Peyer's patch (tissue), 4 donors: Measurements from ENCODE around the gene PHYHIPL. TPM values are rescaled to one million over a fixed set of nuclear protein-coding genes. Genes with fewer than 3 reads are reported as not detected.

Source experiments
- DNase-seq, 3 donors: peaks; one replicate each; pipeline ENCODE4 v3.0.0-alpha.2; 2017 to 2019
- H3K27ac ChIP-seq, 4 donors: fragments of 200-600 bp; sonication (generic); one replicate each; pipeline ENCODE4 v1.5.1; 2016 to 2019
- H3K27me3 ChIP-seq, 2 donors: fragments of 200-600 bp; sonication (generic); one replicate each; pipeline ENCODE4 v1.5.1; 2019
- H3K36me3 ChIP-seq, 3 donors: fragments of 200-600 bp; sonication (generic); one replicate each; pipeline ENCODE4 v1.5.1; 2016 to 2019
- H3K4me1 ChIP-seq, 4 donors: fragments of 200-600 bp; sonication (generic); one replicate each; pipeline ENCODE4 v1.5.1; 2016 to 2019
- H3K4me3 ChIP-seq, 4 donors: fragments of 200-600 bp; sonication (generic); 1 replicate in 3 of 4; 2 replicates in 1 of 4; pipeline ENCODE4 v1.5.1; 2016 to 2019; ENCODE audit warnings: mild to moderate bottlenecking in 1 of 4
- H3K9me3 ChIP-seq, 4 donors: fragments of 200-600 bp; sonication (generic); one replicate each; pipeline ENCODE4 v1.5.1; 2016 to 2019; ENCODE audit warnings: mild to moderate bottlenecking in 1 of 4
- POLR2A ChIP-seq, 2 donors: fragments of 450-650 bp; IDR thresholded peaks; one replicate each; pipeline ENCODE4 v1.5.1; 2017; ENCODE audit warnings: antibody characterized with exemption in 2 of 2, mild to moderate bottlenecking in 2 of 2, moderate library complexity in 2 of 2
- total RNA-seq, 4 donors: library from RNA; depleted of rRNA; stranded (reverse); fragments of >200 nt; gene quantifications; one replicate each; pipeline ENCODE4 v1.1.0, GENCODE V29; 2016
- TF ChIP-seq, protein P1 (sequence below), 6 experiments: fragments of 450-650 bp in 4 of 6; fragments of 200-600 bp in 2 of 6; sonication (generic) in 1 of 6; IDR thresholded peaks; one replicate each; pipeline ENCODE4 v1.5.1; 2017 to 2019; ENCODE audit warnings: antibody characterized with exemption in 6 of 6, mild to moderate bottlenecking in 3 of 6, moderate library complexity in 1 of 6

PHYHIPL gene
- total RNA-seq, 4 donors from 2014 or later = 2.5 to 12.3 (median 10.8) TPM

DNA sequence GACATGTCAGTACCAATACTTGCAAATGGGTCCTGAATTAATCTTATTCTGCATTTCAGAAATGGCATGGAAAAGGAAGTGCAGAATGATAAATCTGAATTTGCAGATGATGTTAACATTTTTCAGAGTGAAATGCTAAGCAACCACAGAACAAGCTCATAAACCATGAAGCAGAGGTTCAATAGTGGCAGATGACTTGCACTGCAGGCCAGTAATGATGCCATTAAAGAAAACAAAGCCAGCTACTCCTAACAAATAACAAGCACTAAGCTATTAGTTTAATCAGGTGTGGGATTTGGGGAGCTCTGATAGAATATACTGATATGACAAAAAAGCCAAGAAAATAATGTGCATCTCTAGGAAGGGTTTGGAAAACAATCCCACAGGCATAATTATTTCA, 100.5 kb downstream of the PHYHIPL start:
- TF ChIP-seq, protein P1, sequence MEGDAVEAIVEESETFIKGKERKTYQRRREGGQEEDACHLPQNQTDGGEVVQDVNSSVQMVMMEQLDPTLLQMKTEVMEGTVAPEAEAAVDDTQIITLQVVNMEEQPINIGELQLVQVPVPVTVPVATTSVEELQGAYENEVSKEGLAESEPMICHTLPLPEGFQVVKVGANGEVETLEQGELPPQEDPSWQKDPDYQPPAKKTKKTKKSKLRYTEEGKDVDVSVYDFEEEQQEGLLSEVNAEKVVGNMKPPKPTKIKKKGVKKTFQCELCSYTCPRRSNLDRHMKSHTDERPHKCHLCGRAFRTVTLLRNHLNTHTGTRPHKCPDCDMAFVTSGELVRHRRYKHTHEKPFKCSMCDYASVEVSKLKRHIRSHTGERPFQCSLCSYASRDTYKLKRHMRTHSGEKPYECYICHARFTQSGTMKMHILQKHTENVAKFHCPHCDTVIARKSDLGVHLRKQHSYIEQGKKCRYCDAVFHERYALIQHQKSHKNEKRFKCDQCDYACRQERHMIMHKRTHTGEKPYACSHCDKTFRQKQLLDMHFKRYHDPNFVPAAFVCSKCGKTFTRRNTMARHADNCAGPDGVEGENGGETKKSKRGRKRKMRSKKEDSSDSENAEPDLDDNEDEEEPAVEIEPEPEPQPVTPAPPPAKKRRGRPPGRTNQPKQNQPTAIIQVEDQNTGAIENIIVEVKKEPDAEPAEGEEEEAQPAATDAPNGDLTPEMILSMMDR (IDR thresholded peaks at IDR 0.05) = no peak
- TF ChIP-seq POLR2A (IDR thresholded peaks at IDR 0.05) = no peak
- Histone ChIP-seq H3K27ac (no peak overlapping the region), H3K4me1 (no peaks in the 10 kb centered on the region), H3K36me3 (no peaks in the 10 kb centered on the region), H3K9me3 (no peaks in the 10 kb centered on the region), H3K4me3 (no peak overlapping the region), H3K27me3 (no peaks in the 10 kb centered on the region)
- no peak for DNase-seq

GRCh38 chr10:59279476-59279875, 103.0 kb downstream of the PHYHIPL start:
- TF ChIP-seq, protein P1 (IDR thresholded peaks at IDR 0.05) = no peak
- no peak for TF ChIP-seq POLR2A (IDR thresholded peaks at IDR 0.05)
- no peak for DNase-seq
- Histone ChIP-seq H3K27ac (no peak overlapping the region), H3K4me3 (no peak overlapping the region), H3K4me1 (no peaks in the 10 kb centered on the region), H3K9me3 (no peaks in the 10 kb centered on the region), H3K27me3 (no peaks in the 10 kb centered on the region), H3K36me3 (no peaks in the 10 kb centered on the region)

- no peak overlapping the region for H3K4me3 ChIP-seq
- no peaks in the 10 kb centered on the region for H3K4me1 ChIP-seq
- no peak for TF ChIP-seq POLR2A (IDR thresholded peaks at IDR 0.05)
- TF ChIP-seq, protein P1 (IDR thresholded peaks at IDR 0.05) = no peak
- DNase-seq = no peak
- no peaks in the 10 kb centered on the region for H3K9me3 ChIP-seq
- no peaks in the 10 kb centered on the region for H3K36me3 ChIP-seq
- H3K27ac ChIP-seq = no peak overlapping the region
- no peaks in the 10 kb centered on the region for H3K27me3 ChIP-seq
Measured at GRCh38 chr10:59279991-59280505, 103.6 kb downstream of the PHYHIPL start.

DNA sequence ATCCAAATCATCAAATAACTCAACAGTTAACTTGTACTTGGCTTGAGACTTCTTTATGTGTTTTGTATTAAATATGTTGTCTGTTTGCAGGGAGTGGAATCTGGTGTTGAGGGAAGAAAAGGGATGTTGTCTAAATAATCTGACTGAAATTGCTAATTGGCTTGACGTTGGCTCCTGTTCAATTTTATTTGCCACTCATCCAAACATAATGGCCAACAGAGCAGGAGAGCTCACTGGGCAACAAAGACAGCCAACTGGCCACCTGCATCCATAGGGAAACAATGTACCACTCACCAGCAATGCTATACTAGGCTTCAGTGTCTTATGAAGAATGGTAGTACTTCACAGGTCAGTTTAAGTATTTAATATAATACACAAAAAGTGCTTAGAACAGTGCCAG, 105.4 kb downstream of the PHYHIPL start:
- Histone ChIP-seq H3K4me1 (no peaks in the 10 kb centered on the region), H3K27me3 (no peaks in the 10 kb centered on the region), H3K36me3 (no peaks in the 10 kb centered on the region), H3K9me3 (no peaks in the 10 kb centered on the region), H3K4me3 (no peak overlapping the region), H3K27ac (no peak overlapping the region)
- TF ChIP-seq, protein P1 (IDR thresholded peaks at IDR 0.05) = no peak
- TF ChIP-seq POLR2A (IDR thresholded peaks at IDR 0.05) = no peak
- no peak for DNase-seq

DNA sequence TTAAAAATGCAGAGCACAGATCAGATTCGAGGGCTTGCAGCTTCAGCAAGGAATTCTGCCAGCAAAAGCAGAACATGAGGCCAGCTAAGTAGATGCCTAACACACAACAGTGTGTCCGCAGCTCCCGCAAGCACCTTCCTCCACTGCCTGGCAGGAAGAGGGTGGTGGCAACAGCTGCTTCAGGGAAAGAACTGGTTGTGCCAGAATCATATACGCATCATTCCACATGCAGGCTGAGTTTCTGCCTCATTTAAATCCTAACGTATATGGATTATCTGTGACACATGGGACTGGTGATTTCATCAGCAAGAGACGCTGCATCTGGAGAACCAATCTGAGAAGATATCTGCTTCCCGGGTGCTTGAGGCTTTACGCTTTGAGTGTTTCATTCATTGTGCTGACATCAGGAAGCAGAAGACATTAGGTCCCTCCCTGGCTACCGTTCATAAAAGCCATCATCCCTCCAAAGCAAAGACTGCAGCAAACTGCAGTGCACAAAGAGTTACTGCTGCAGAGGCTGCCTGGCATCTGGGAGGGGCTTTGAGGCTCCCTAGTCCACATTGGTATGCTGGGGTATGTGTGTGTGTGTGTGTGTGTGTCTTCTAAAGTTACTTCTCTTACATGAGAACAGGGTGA, 107.1 kb downstream of the PHYHIPL start:
- H3K4me3 ChIP-seq = no peak overlapping the region
- no peak for DNase-seq
- TF ChIP-seq, protein P1 (IDR thresholded peaks at IDR 0.05) = no peak
- no peaks in the 10 kb centered on the region for H3K36me3 ChIP-seq
- no peaks in the 10 kb centered on the region for H3K27me3 ChIP-seq
- no peaks in the 10 kb centered on the region for H3K4me1 ChIP-seq
- H3K27ac ChIP-seq = no peak overlapping the region
- H3K9me3 ChIP-seq = no peaks in the 10 kb centered on the region
